ENCODE data around the gene TENT4A. TPM values are rescaled to one million over a fixed set of nuclear protein-coding genes. Genes with fewer than 3 reads are reported as not detected.

The TENT4A gene
- total and polyA plus RNA-seq, 10 of the 15 experiments (the other 5 are each of a cell fraction or from before 2014, with no cell fraction given), result 1.4 to 30.6 (median 12.5) TPM

- H3K4me3 ChIP-seq, result peak overlapping the region; percentile 31
- H3K27me3 ChIP-seq (replicated peaks in 1 of 2; ENCODE audit: control insufficient read depth in 2 of 2, insufficient read depth in 2 of 2, low read length in 1 of 2), result no peaks in the 10 kb centered on the region
- FAIRE-seq, result peak; percentile 81
- peak; percentile 89 for ATAC-seq
- BruUV-seq (replicated peaks), result no TSS peak
- peak overlapping the region; percentile 58 for H3K9ac ChIP-seq (ENCODE audit: control insufficient read depth, insufficient read depth, low read length)
- in situ Hi-C loops (cut with MboI), result no loop called here
- intact Hi-C loops (cut with micrococcal nuclease; ENCODE audit: unreplicated experiment), result loop anchor here (1.0 to 2.0 kb wide), 2 partner anchors 9 to 15 kb away; partner anchors contain the start of gene TENT4A
- POLR2A ChIA-PET, result interaction anchor here (0.5 to 5.4 kb wide), 4 partner anchors 9 to 612 kb away, joined by 3 to 35 read pairs (median 15); no protein-coding TSS in a partner anchor
- SMC1A ChIA-PET (ENCODE audit: uncharacterized antibody, unreplicated experiment), result interaction anchor here (0.9 to 4.8 kb wide), 10 partner anchors 8 to 352 kb away, joined by 3 to 41 read pairs (median 6); partner anchors contain the start of genes NSUN2 and SRD5A1
- CTCF ChIA-PET, result interaction anchor here (0.7 to 4.5 kb wide), 5 partner anchors 8 to 988 kb away, joined by 3 to 17 read pairs (median 9); no protein-coding TSS in a partner anchor
- H3K79me2 ChIP-seq (ENCODE audit: control insufficient read depth, insufficient read depth, low read length), result peaks cover 98% of the 10 kb centered on the region
- H4K20me1 ChIP-seq (ENCODE audit: control insufficient read depth, insufficient read depth), result no peaks in the 10 kb centered on the region
- H3K4me1 ChIP-seq (ENCODE audit: control insufficient read depth, insufficient read depth, low read length), result peaks cover 64% of the 10 kb centered on the region
- RAD21 ChIA-PET (ENCODE audit: unreplicated experiment), result interaction anchor here (1.0 to 5.3 kb wide), 8 partner anchors 9 to 234 kb away, joined by 3 to 32 read pairs (median 6); partner anchors contain the start of genes NSUN2, SRD5A1 and TENT4A
- H3K27ac ChIP-seq (ENCODE audit: control insufficient read depth, insufficient read depth), result peak overlapping the region; percentile 84
- no peaks in the 10 kb centered on the region for H3K9me3 ChIP-seq (replicated peaks; ENCODE audit: control insufficient read depth, insufficient read depth, low read length)
- H2AFZ ChIP-seq (ENCODE audit: control insufficient read depth, low read depth, low read length), result no peak overlapping the region
- no peak for DNase-seq (ENCODE audit: low read depth, low spot score)
- peak overlapping the region; percentile 85 for H3K4me2 ChIP-seq (ENCODE audit: control insufficient read depth, insufficient read depth)
- WGBS (ENCODE audit: insufficient coverage, insufficient replicate concordance, low lambda C conversion rate, missing lambda C conversion rate), result 34% methylated on average over 17 of the region's 17 CpGs
- H3K36me3 ChIP-seq (ENCODE audit: control insufficient read depth in 2 of 2, insufficient read depth in 2 of 2, low read length in 1 of 2), result peaks cover 5 to 18% of the 10 kb centered on the region in 2 experiments; a peak in 3 of 4 replicates
- TF ChIP-seq KAT2A (conservative IDR thresholded peaks at IDR 0.05; ENCODE audit: control insufficient read depth, low read depth, low read length) (no peak), MLLT1 (IDR thresholded peaks at IDR 0.05) (peak; percentile 62; the same call in 1 of the 2 replicates), WRNIP1 (IDR thresholded peaks at IDR 0.05; ENCODE audit: borderline replicate concordance, low read depth, low read length) (no peak), ZNF592 (IDR thresholded peaks at IDR 0.05) (no peak), HDAC2 (IDR thresholded peaks at IDR 0.05) (no peak), FOS (IDR thresholded peaks at IDR 0.05; ENCODE audit: borderline replicate concordance, extremely low read depth, insufficient read length) (no peak), NR2F1 (conservative IDR thresholded peaks at IDR 0.05) (0 out of 2 replicates have a peak, but pooled peaks have one; percentile 39), NFYB (IDR thresholded peaks at IDR 0.05; ENCODE audit: insufficient read depth, low read depth, low read length) (no peak), SMC3 (IDR thresholded peaks at IDR 0.05; ENCODE audit: borderline replicate concordance, low read length) (no peak), SUZ12 (IDR thresholded peaks at IDR 0.05; ENCODE audit: unreplicated experiment) (no peak), BCL11A (IDR thresholded peaks at IDR 0.05; ENCODE audit: low read depth, low read length) (peak; percentile 71), ZBTB40 (IDR thresholded peaks at IDR 0.05; ENCODE audit: borderline replicate concordance) (no peak), PAX8 (IDR thresholded peaks at IDR 0.05) (peak; percentile 99)
Observed at GRCh38 chr5:6728011-6728794, 15.0 kb downstream of the TENT4A start.
